ENCODE measurements around the gene PADI6. TPM values are rescaled to one million over a fixed set of nuclear protein-coding genes. Genes with fewer than 3 reads are reported as not detected.
A peak's percentile ranks its signal among the peaks of the same experiment; 100 is the strongest.

Gene PADI6
- total and polyA plus RNA-seq, 9 of the 15 experiments (the other 6 are each of a cell fraction or from before 2014, with no cell fraction given), result not detected

DNA sequence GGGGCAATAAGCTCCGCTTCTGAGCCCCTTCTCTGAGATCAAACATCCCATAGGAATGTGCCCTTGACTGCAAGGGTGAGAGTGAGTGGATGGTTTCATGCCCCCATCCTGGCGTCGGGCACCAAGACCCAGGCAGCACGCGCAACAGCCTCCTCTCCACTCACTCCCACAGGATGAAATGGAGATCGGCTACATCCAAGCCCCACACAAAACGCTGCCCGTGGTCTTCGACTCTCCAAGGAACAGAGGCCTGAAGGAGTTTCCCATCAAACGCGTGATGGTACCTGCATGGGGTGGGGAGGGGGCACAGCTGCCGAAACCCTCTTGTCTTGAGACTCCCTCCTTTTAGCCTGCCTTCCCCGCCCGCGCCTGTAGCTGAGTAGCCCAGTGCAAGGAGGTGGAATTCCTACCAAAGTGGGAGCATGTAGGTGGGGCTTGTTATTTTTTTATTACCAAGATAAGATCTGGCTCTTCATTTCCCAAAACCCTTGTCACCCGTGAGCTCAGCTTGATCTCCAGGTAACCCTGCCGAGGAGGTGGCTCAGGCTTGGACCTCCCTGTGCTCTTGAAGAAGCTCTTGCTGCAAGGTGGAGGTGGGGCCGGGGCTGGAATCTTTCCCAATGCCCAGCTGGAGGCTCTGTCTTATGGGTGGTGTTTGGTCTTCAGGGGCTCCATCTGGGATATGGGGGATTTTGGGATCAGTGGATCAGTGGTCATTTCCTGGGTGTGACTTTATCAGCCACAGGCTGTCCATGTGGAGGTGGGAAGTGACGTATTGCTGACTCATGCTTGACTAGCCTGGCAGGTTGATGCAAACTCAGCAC lies 24.0 kb upstream of the PADI6 start (continued):
- TF ChIP-seq, protein P1, sequence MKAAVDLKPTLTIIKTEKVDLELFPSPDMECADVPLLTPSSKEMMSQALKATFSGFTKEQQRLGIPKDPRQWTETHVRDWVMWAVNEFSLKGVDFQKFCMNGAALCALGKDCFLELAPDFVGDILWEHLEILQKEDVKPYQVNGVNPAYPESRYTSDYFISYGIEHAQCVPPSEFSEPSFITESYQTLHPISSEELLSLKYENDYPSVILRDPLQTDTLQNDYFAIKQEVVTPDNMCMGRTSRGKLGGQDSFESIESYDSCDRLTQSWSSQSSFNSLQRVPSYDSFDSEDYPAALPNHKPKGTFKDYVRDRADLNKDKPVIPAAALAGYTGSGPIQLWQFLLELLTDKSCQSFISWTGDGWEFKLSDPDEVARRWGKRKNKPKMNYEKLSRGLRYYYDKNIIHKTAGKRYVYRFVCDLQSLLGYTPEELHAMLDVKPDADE (conservative IDR thresholded peaks at IDR 0.05; ENCODE audit: control insufficient read depth, low read depth, low read length), result no peak
- TF ChIP-seq, protein P2, sequence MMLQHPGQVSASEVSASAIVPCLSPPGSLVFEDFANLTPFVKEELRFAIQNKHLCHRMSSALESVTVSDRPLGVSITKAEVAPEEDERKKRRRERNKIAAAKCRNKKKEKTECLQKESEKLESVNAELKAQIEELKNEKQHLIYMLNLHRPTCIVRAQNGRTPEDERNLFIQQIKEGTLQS (IDR thresholded peaks at IDR 0.05), result peak; percentile 80
- TF ChIP-seq, protein P2 (CRISPR knock-in tag; conservative IDR thresholded peaks at IDR 0.05), result no peak
- no peak for TF ChIP-seq ZBTB8A (IDR thresholded peaks at IDR 0.05; ENCODE audit: partially characterized antibody)
- no peak for TF ChIP-seq TAF15 (IDR thresholded peaks at IDR 0.05; ENCODE audit: low read depth, low read length)
- TF ChIP-seq NFE2 (IDR thresholded peaks at IDR 0.05; ENCODE audit: low read depth), result peak; percentile 96
- no peak for TF ChIP-seq BRCA1 (IDR thresholded peaks at IDR 0.05)
- no peak for TF ChIP-seq BRCA1 (CRISPR knock-in tag; IDR thresholded peaks at IDR 0.05)
- TF ChIP-seq, protein P3, sequence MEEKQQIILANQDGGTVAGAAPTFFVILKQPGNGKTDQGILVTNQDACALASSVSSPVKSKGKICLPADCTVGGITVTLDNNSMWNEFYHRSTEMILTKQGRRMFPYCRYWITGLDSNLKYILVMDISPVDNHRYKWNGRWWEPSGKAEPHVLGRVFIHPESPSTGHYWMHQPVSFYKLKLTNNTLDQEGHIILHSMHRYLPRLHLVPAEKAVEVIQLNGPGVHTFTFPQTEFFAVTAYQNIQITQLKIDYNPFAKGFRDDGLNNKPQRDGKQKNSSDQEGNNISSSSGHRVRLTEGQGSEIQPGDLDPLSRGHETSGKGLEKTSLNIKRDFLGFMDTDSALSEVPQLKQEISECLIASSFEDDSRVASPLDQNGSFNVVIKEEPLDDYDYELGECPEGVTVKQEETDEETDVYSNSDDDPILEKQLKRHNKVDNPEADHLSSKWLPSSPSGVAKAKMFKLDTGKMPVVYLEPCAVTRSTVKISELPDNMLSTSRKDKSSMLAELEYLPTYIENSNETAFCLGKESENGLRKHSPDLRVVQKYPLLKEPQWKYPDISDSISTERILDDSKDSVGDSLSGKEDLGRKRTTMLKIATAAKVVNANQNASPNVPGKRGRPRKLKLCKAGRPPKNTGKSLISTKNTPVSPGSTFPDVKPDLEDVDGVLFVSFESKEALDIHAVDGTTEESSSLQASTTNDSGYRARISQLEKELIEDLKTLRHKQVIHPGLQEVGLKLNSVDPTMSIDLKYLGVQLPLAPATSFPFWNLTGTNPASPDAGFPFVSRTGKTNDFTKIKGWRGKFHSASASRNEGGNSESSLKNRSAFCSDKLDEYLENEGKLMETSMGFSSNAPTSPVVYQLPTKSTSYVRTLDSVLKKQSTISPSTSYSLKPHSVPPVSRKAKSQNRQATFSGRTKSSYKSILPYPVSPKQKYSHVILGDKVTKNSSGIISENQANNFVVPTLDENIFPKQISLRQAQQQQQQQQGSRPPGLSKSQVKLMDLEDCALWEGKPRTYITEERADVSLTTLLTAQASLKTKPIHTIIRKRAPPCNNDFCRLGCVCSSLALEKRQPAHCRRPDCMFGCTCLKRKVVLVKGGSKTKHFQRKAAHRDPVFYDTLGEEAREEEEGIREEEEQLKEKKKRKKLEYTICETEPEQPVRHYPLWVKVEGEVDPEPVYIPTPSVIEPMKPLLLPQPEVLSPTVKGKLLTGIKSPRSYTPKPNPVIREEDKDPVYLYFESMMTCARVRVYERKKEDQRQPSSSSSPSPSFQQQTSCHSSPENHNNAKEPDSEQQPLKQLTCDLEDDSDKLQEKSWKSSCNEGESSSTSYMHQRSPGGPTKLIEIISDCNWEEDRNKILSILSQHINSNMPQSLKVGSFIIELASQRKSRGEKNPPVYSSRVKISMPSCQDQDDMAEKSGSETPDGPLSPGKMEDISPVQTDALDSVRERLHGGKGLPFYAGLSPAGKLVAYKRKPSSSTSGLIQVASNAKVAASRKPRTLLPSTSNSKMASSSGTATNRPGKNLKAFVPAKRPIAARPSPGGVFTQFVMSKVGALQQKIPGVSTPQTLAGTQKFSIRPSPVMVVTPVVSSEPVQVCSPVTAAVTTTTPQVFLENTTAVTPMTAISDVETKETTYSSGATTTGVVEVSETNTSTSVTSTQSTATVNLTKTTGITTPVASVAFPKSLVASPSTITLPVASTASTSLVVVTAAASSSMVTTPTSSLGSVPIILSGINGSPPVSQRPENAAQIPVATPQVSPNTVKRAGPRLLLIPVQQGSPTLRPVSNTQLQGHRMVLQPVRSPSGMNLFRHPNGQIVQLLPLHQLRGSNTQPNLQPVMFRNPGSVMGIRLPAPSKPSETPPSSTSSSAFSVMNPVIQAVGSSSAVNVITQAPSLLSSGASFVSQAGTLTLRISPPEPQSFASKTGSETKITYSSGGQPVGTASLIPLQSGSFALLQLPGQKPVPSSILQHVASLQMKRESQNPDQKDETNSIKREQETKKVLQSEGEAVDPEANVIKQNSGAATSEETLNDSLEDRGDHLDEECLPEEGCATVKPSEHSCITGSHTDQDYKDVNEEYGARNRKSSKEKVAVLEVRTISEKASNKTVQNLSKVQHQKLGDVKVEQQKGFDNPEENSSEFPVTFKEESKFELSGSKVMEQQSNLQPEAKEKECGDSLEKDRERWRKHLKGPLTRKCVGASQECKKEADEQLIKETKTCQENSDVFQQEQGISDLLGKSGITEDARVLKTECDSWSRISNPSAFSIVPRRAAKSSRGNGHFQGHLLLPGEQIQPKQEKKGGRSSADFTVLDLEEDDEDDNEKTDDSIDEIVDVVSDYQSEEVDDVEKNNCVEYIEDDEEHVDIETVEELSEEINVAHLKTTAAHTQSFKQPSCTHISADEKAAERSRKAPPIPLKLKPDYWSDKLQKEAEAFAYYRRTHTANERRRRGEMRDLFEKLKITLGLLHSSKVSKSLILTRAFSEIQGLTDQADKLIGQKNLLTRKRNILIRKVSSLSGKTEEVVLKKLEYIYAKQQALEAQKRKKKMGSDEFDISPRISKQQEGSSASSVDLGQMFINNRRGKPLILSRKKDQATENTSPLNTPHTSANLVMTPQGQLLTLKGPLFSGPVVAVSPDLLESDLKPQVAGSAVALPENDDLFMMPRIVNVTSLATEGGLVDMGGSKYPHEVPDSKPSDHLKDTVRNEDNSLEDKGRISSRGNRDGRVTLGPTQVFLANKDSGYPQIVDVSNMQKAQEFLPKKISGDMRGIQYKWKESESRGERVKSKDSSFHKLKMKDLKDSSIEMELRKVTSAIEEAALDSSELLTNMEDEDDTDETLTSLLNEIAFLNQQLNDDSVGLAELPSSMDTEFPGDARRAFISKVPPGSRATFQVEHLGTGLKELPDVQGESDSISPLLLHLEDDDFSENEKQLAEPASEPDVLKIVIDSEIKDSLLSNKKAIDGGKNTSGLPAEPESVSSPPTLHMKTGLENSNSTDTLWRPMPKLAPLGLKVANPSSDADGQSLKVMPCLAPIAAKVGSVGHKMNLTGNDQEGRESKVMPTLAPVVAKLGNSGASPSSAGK (IDR thresholded peaks at IDR 0.05), result peak; percentile 70
- TF ChIP-seq MED1 (CRISPR knock-in tag; IDR thresholded peaks at IDR 0.05; ENCODE audit: borderline replicate concordance), result no peak
- TF ChIP-seq SMARCA4 (IDR thresholded peaks at IDR 0.05), result peak; percentile 81
